ENCODE data around the gene SGPP2.

The SGPP2 gene

GRCh38 chr2:222477962-222478608 lies 53.7 kb downstream of the SGPP2 start:
- DNase-seq = no peak

GRCh38 chr2:222479859-222480258 lies 55.5 kb downstream of the SGPP2 start:
- DNase-seq = no peak

- DNase-seq = no peak
Measured at GRCh38 chr2:222480497-222480896, 56.2 kb downstream of the SGPP2 start.

GRCh38 chr2:222481941-222482340 lies 57.6 kb downstream of the SGPP2 start:
- DNase-seq = no peak

GRCh38 chr2:222483513-222484039 lies 59.2 kb downstream of the SGPP2 start:
- DNase-seq = no peak

- no peak for DNase-seq
Measured at GRCh38 chr2:222485367-222486211, 61.2 kb downstream of the SGPP2 start.

- no peak for DNase-seq
Measured at GRCh38 chr2:222490131-222490530, 65.8 kb downstream of the SGPP2 start.

GRCh38 chr2:222492683-222493082 lies 68.3 kb downstream of the SGPP2 start:
- no peak for DNase-seq

- DNase-seq = no peak
Measured at GRCh38 chr2:222494104-222494739, 69.9 kb downstream of the SGPP2 start.

- no peak for DNase-seq
Measured at GRCh38 chr2:222495388-222495787, 71.0 kb downstream of the SGPP2 start.

GRCh38 chr2:222499226-222499625 lies 74.9 kb downstream of the SGPP2 start:
- no peak for DNase-seq

- no peak for DNase-seq
Measured at GRCh38 chr2:222504191-222504590, 79.8 kb downstream of the SGPP2 start.

GRCh38 chr2:222504719-222505118 lies 80.4 kb downstream of the SGPP2 start:
- DNase-seq = no peak

GRCh38 chr2:222506230-222506935 lies 82.0 kb downstream of the SGPP2 start:
- no peak for DNase-seq

GRCh38 chr2:222514901-222515300 lies 90.6 kb downstream of the SGPP2 start:
- DNase-seq = no peak

GRCh38 chr2:222518570-222519381 lies 94.4 kb downstream of the SGPP2 start:
- no peak for DNase-seq

- DNase-seq = no peak
Measured at GRCh38 chr2:222521099-222521498, 96.8 kb downstream of the SGPP2 start.

GRCh38 chr2:222522082-222522481 lies 97.7 kb downstream of the SGPP2 start:
- DNase-seq = no peak

GRCh38 chr2:222523783-222524544 lies 99.6 kb downstream of the SGPP2 start:
- no peak for DNase-seq

GRCh38 chr2:222525811-222526210 lies 101.5 kb downstream of the SGPP2 start:
- no peak for DNase-seq

Measured in NCI-H446 treated with DMSO at 0.1 percent for 48 hours (cell line).